ENCODE data around the gene HAGH. TPM values are rescaled to one million over a fixed set of nuclear protein-coding genes. Genes with fewer than 3 reads are reported as not detected.

The HAGH gene
- total RNA-seq, 2 donors from 2014 or later: 208 to 227 TPM

GRCh38 chr16:1858189-1858865, 31.7 kb upstream of the HAGH start:
- H3K4me1 ChIP-seq: no peaks in the 10 kb centered on the region
- DNase-seq (ENCODE audit: low spot score): no peak
- H3K27ac ChIP-seq: no peak overlapping the region
- no peak for TF ChIP-seq CTCF (IDR thresholded peaks at IDR 0.05)
- no peak overlapping the region for H3K4me3 ChIP-seq
- no peaks in the 10 kb centered on the region for H3K36me3 ChIP-seq
- no peaks in the 10 kb centered on the region for H3K27me3 ChIP-seq
- H3K9me3 ChIP-seq: no peaks in the 10 kb centered on the region

- no peaks in the 10 kb centered on the region for H3K27me3 ChIP-seq
- H3K4me3 ChIP-seq: no peak overlapping the region
- H3K27ac ChIP-seq: no peak overlapping the region
- no peak for TF ChIP-seq CTCF (IDR thresholded peaks at IDR 0.05)
- H3K36me3 ChIP-seq: no peaks in the 10 kb centered on the region
- no peaks in the 10 kb centered on the region for H3K9me3 ChIP-seq
- DNase-seq (ENCODE audit: low spot score): no peak
- H3K4me1 ChIP-seq: no peaks in the 10 kb centered on the region
These were observed 30.9 kb upstream of the HAGH start for GRCh38 chr16:1857433-1858097.

GRCh38 chr16:1851793-1852192, 25.2 kb upstream of the HAGH start:
- H3K36me3 ChIP-seq: no peaks in the 10 kb centered on the region
- no peak overlapping the region for H3K27ac ChIP-seq
- no peak overlapping the region for H3K4me3 ChIP-seq
- no peaks in the 10 kb centered on the region for H3K27me3 ChIP-seq
- no peaks in the 10 kb centered on the region for H3K9me3 ChIP-seq
- H3K4me1 ChIP-seq: no peaks in the 10 kb centered on the region
- no peak for TF ChIP-seq CTCF (IDR thresholded peaks at IDR 0.05)
- DNase-seq (ENCODE audit: low spot score): no peak

- no peak for DNase-seq (ENCODE audit: low spot score)
- no peak for TF ChIP-seq CTCF (IDR thresholded peaks at IDR 0.05)
These were observed 24.4 kb upstream of the HAGH start for GRCh38 chr16:1850981-1851380.

GRCh38 chr16:1846416-1846815, 19.8 kb upstream of the HAGH start:
- Histone ChIP-seq H3K9me3 (no peaks in the 10 kb centered on the region), H3K4me3 (no peak overlapping the region), H3K36me3 (no peaks in the 10 kb centered on the region), H3K4me1 (no peaks in the 10 kb centered on the region), H3K27me3 (no peaks in the 10 kb centered on the region), H3K27ac (no peak overlapping the region)
- no peak for TF ChIP-seq CTCF (IDR thresholded peaks at IDR 0.05)
- no peak for DNase-seq (ENCODE audit: low spot score)

More at GRCh38 chr16:1850981-1851380, 24.4 kb upstream of the HAGH start:
- H3K4me3 ChIP-seq: no peak overlapping the region
- H3K27me3 ChIP-seq: no peaks in the 10 kb centered on the region
- no peaks in the 10 kb centered on the region for H3K4me1 ChIP-seq
- H3K9me3 ChIP-seq: no peaks in the 10 kb centered on the region
- H3K36me3 ChIP-seq: no peaks in the 10 kb centered on the region
- no peak overlapping the region for H3K27ac ChIP-seq

All from right atrium auricular region (tissue), 2 donors.